Type B pancreatic cell (in vitro differentiated cells): Measurements from ENCODE around the gene RIMBP2. TPM values are rescaled to one million over a fixed set of nuclear protein-coding genes. Genes with fewer than 3 reads are reported as not detected.

Experiments used
- DNase-seq: peaks from one replicate; pipeline ENCODE4 v3.0.0; 2021; ENCODE audit warnings: mixed read lengths; ENCODE audit not compliant: unreplicated experiment; ENCODE audit errors: extremely low spot score
- H3K27ac Mint-ChIP-seq: 2 replicates; pipeline ENCODE4 v1.8.0; 2021; ENCODE audit warnings: mild to moderate bottlenecking, mixed read lengths
- H3K27me3 Mint-ChIP-seq: 2 replicates; pipeline ENCODE4 v1.8.0; 2021; ENCODE audit warnings: mixed read lengths
- H3K36me3 Mint-ChIP-seq: 2 replicates; pipeline ENCODE4 v1.8.0; 2021; ENCODE audit warnings: mixed read lengths
- H3K4me1 Mint-ChIP-seq: one replicate; pipeline ENCODE4 v1.8.0; 2021; ENCODE audit warnings: mixed read lengths; ENCODE audit not compliant: unreplicated experiment
- H3K4me3 Mint-ChIP-seq: 2 replicates; pipeline ENCODE4 v1.8.0; 2021; ENCODE audit warnings: mild to moderate bottlenecking, mixed read lengths
- H3K9me3 Mint-ChIP-seq: 2 replicates; pipeline ENCODE4 v1.8.0; 2021; ENCODE audit warnings: mixed read lengths
- total RNA-seq: library from RNA; stranded (reverse); gene quantifications from 2 replicates; pipeline ENCODE4 v1.2.1, GENCODE V29; 2021; ENCODE audit warnings: low replicate concordance
- TF ChIP-seq, protein P1 (sequence below): fragments of 200-600 bp; sonication (generic); conservative IDR thresholded peaks from 2 replicates; pipeline ENCODE4 v1.5.0; 2021; ENCODE audit warnings: antibody characterized with exemption, mild to moderate bottlenecking

The RIMBP2 gene
- total RNA-seq, 1 donor from 2014 or later = 23.7 TPM

DNA sequence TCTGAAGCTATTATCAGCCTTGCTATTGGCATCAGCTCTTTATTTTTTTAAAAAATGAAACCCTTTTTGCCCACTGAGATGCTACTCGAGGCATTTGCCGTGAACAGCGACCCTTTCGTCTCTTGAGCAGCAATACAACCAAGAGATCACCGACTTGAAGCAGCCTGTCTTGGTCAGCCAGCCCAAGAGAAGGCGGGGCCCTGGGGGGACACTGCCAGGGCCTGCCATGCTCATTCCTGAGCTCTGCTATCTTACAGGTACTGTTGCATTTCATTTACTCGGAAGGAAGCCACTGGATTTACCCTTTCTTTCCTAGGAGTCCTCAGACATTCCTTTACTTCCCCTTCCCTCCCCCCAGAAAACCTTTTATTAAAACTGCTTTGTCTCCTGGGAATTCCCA is 361.7 kb downstream of the RIMBP2 start:
- H3K27ac Mint-ChIP-seq = no peak overlapping the region
- TF ChIP-seq, protein P1, sequence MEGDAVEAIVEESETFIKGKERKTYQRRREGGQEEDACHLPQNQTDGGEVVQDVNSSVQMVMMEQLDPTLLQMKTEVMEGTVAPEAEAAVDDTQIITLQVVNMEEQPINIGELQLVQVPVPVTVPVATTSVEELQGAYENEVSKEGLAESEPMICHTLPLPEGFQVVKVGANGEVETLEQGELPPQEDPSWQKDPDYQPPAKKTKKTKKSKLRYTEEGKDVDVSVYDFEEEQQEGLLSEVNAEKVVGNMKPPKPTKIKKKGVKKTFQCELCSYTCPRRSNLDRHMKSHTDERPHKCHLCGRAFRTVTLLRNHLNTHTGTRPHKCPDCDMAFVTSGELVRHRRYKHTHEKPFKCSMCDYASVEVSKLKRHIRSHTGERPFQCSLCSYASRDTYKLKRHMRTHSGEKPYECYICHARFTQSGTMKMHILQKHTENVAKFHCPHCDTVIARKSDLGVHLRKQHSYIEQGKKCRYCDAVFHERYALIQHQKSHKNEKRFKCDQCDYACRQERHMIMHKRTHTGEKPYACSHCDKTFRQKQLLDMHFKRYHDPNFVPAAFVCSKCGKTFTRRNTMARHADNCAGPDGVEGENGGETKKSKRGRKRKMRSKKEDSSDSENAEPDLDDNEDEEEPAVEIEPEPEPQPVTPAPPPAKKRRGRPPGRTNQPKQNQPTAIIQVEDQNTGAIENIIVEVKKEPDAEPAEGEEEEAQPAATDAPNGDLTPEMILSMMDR = no peak

GRCh38 chr12:130353081-130353480 is 363.0 kb downstream of the RIMBP2 start:
- Mint-ChIP-seq H3K4me1 (no peaks in the 10 kb centered on the region), H3K27me3 (peaks cover 54% of the 10 kb centered on the region), H3K36me3 (no peaks in the 10 kb centered on the region), H3K9me3 (no peaks in the 10 kb centered on the region), H3K4me3 (no peak overlapping the region), H3K27ac (no peak overlapping the region)
- no peak for DNase-seq
- TF ChIP-seq, protein P1 = no peak

More for the DNA sequence above, 361.7 kb downstream of the RIMBP2 start:
- Mint-ChIP-seq H3K27me3 (peaks cover 66% of the 10 kb centered on the region), H3K9me3 (no peaks in the 10 kb centered on the region), H3K4me3 (no peak overlapping the region), H3K4me1 (no peaks in the 10 kb centered on the region), H3K36me3 (no peaks in the 10 kb centered on the region)
- DNase-seq = no peak

- H3K4me3 Mint-ChIP-seq = no peak overlapping the region
- TF ChIP-seq, protein P1 = no peak
- no peak for DNase-seq
- H3K27me3 Mint-ChIP-seq = peaks cover 38% of the 10 kb centered on the region
- H3K27ac Mint-ChIP-seq = no peak overlapping the region
- no peaks in the 10 kb centered on the region for H3K36me3 Mint-ChIP-seq
- no peaks in the 10 kb centered on the region for H3K9me3 Mint-ChIP-seq
- H3K4me1 Mint-ChIP-seq = no peaks in the 10 kb centered on the region
These were observed 364.8 kb downstream of the RIMBP2 start for GRCh38 chr12:130351326-130351725.

DNA sequence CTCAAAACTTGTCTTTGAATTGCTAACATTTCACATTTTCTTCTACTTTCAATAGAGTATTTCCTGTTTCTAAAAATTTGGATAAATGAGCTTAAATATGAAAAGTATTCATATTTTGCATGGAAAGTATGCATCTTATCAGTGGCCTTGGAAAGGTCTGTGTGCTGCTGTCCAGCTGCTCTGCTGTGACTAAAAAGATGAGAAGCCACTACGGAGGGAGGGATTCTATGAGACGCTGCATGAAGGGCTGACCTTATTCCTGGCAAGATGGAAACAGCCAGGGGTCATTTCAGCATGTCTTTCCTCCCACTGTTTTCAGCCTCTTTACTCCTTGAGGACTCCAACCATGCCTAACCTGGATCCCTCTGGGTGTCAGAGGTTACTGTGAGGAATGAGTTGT is 365.4 kb downstream of the RIMBP2 start:
- Mint-ChIP-seq H3K27me3 (peaks cover 35% of the 10 kb centered on the region), H3K9me3 (no peaks in the 10 kb centered on the region), H3K4me1 (no peaks in the 10 kb centered on the region), H3K36me3 (no peaks in the 10 kb centered on the region), H3K4me3 (no peak overlapping the region), H3K27ac (no peak overlapping the region)
- TF ChIP-seq, protein P1 = no peak
- DNase-seq = no peak

DNA sequence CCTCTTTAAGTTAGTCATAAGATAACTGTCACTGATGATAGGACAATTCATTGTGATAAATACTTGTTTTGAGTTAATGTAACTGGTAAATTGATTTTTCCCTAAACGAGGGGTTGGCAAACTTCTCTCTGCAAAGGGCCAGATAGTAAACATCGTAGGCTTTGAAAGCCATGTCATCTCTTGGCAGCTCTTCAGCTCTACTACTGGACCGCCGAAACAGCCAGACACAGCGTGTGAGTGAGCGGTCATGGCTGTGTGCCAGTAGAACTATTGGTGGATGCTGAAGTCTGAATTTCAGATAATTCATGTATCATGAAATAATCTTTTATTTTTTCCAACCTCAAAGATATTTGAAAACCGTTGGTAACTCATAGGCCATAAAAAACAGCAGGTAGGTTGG is 368.5 kb downstream of the RIMBP2 start:
- DNase-seq = no peak
- no peaks in the 10 kb centered on the region for H3K36me3 Mint-ChIP-seq
- TF ChIP-seq, protein P1 = no peak
- H3K27me3 Mint-ChIP-seq = peaks cover 15% of the 10 kb centered on the region
- no peak overlapping the region for H3K27ac Mint-ChIP-seq
- H3K4me1 Mint-ChIP-seq = no peaks in the 10 kb centered on the region
- no peaks in the 10 kb centered on the region for H3K9me3 Mint-ChIP-seq
- no peak overlapping the region for H3K4me3 Mint-ChIP-seq

Other genes starting within 250 kb of the RIMBP2 start
- gene STX2, start 123.0 kb upstream of the RIMBP2 start, total RNA-seq = 8.2 and 17.3 TPM in 2 replicates
- 699 and 984 TPM in 2 replicates for gene RAN, start 155.8 kb upstream of the RIMBP2 start, total RNA-seq
- gene ADGRD1, start 237.6 kb upstream of the RIMBP2 start, total RNA-seq = 2.6 and 11.0 TPM in 2 replicates